Measurements from ENCODE around the gene FOXF1.

Gene FOXF1

GRCh38 chr16:86522634-86523033, 12.3 kb downstream of the FOXF1 start:
- H3K27ac ChIP-seq, result no peak overlapping the region
- TF ChIP-seq CTCF (conservative IDR thresholded peaks at IDR 0.05), result no peak

- no peak for TF ChIP-seq CTCF (conservative IDR thresholded peaks at IDR 0.05)
These were observed 12.9 kb downstream of the FOXF1 start for GRCh38 chr16:86523166-86523740.

GRCh38 chr16:86524029-86524428, 13.7 kb downstream of the FOXF1 start:
- TF ChIP-seq CTCF (conservative IDR thresholded peaks at IDR 0.05), result no peak
- no peak overlapping the region for H3K27ac ChIP-seq

More at GRCh38 chr16:86523166-86523740, 12.9 kb downstream of the FOXF1 start:
- H3K27ac ChIP-seq, result no peak overlapping the region

GRCh38 chr16:86525696-86526095, 15.4 kb downstream of the FOXF1 start:
- no peak for TF ChIP-seq CTCF (conservative IDR thresholded peaks at IDR 0.05)
- no peak overlapping the region for H3K27ac ChIP-seq

GRCh38 chr16:86527366-86527765, 17.0 kb downstream of the FOXF1 start:
- H3K27ac ChIP-seq, result no peak overlapping the region
- TF ChIP-seq CTCF (conservative IDR thresholded peaks at IDR 0.05), result no peak

GRCh38 chr16:86528061-86528929, 18.0 kb downstream of the FOXF1 start:
- no peak overlapping the region for H3K27ac ChIP-seq
- no peak for TF ChIP-seq CTCF (conservative IDR thresholded peaks at IDR 0.05)

- no peak overlapping the region for H3K27ac ChIP-seq
- no peak for TF ChIP-seq CTCF (conservative IDR thresholded peaks at IDR 0.05)
These were observed 18.8 kb downstream of the FOXF1 start for GRCh38 chr16:86529160-86529559.
